GM20431 (cell line): ENCODE measurements around the gene DNM3.

Source experiments
- in situ Hi-C: fragments of 300-500 bp; cut with MseI, MboI; formaldehyde crosslinking; loops from one replicate; pipeline ENCODE4 v1.15.0; 2020; ENCODE audit warnings: low sequenced_read_pairs; ENCODE audit not compliant: unreplicated experiment

Gene DNM3

DNA sequence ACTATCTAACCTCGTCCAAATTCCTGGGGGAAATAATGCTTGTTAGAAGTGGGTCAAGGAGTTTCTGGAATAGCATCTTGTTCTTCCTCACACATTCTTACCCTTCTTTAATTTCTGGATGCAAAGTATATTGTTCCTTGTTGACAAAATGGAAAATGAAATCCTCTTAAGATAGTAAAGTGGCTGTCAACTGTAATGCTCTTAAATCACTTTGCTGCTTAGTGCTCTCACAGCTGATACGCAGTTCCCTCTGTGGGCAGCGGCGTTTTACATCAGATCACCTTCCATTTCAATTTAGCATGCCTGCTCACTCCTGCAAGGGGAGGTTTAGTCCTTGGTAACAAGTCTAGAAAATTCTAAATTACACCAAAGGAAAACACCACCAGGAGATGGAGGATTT lies 113.1 kb downstream of the DNM3 start:
- in situ Hi-C loops: no loop called here

GRCh38 chr1:171961861-171962260 lies 120.6 kb downstream of the DNM3 start:
- in situ Hi-C loops: no loop called here

GRCh38 chr1:171963762-171964161 lies 122.5 kb downstream of the DNM3 start:
- in situ Hi-C loops: no loop called here

DNA sequence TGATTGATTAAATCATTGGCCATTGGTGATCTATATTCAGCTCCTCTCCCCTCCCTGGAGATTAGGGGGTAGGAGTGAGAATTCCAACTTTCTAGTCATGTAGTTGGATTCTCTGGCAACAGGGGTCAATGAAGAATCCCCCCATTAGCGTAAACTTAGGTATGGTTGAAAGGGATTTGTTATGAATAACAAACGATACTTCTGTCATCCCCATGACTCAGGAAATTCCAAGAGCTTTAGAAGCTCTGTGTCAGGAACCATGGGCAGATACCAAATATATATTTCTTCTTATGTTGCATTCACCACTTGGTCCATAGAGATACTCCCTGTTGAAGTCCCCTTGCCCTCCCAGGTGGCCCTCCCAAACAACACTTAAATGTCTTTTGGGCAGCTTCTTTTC lies 124.5 kb downstream of the DNM3 start:
- in situ Hi-C loops: no loop called here

- in situ Hi-C loops: no loop called here
Measured at GRCh38 chr1:171966426-171967220, 125.3 kb downstream of the DNM3 start.

- in situ Hi-C loops: no loop called here
Measured at GRCh38 chr1:171969226-171969625, 127.9 kb downstream of the DNM3 start.

DNA sequence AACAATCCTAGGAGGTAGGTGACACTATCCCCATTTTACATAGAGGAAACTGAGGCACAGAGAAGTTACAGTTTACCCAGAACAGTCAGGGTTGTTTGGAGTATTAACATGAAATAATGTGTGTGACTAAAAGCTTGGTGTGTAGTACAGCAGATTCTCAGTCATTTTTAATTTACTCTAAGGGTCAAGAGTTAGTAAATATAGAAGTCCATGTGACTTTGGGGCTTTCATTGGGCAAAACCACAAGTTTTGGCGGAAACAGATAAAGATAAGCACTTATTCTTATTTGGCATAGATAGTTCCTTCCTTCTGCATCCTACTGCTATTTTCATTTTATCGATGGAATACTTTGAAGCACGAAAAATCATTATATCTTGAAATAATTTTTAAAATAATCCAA lies 128.5 kb downstream of the DNM3 start:
- in situ Hi-C loops: no loop called here

- in situ Hi-C loops: no loop called here
Measured at GRCh38 chr1:171972846-171973245, 131.5 kb downstream of the DNM3 start.

DNA sequence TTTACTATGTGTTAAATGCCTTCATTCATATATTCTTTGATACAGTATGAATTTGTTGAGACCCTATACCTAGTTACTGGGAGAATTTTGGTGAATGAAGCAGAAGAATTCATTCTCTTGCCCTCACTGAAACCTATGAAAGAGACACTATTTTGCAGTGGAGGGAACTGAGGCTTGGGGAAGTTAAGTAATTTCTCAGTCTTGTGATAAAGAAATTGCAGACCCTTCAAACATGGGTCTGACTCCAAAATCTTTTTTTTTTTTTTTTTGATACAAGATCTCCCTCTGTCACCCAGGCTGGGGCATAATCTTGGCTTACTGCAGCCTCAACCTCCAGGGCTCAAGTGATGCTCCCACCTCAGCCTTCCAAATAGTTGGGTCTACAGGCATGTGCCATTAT lies 132.1 kb downstream of the DNM3 start:
- in situ Hi-C loops: no loop called here

- in situ Hi-C loops: loop anchor here (25.0 kb wide), 2 partner anchors 169 to 344 kb away; no protein-coding TSS in a partner anchor
Measured at GRCh38 chr1:171981303-171981702, 140.0 kb downstream of the DNM3 start.

GRCh38 chr1:171983584-171983983 lies 142.3 kb downstream of the DNM3 start:
- in situ Hi-C loops: loop anchor here (25.0 kb wide), 2 partner anchors 171 to 346 kb away; no protein-coding TSS in a partner anchor

DNA sequence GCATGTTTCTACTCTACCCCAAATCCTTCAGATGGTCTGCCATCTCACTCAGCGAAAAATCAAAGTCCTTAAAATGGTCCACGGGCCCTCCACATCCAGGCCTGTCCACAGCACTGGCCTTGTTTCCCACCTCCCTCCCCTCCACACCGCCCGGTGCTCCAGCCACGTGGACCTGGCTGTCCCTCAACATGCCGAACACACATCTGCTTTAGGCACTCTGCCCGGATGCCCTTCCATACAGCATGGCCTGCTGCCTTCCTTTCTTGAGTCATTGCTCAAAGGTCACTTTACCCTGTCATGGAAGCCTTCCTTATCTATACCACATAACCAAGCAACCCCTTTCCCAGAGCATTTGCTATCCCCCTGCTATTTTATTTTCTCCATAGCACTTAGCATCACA lies 143.0 kb downstream of the DNM3 start:
- in situ Hi-C loops: loop anchor here (25.0 kb wide), 2 partner anchors 172 to 347 kb away; no protein-coding TSS in a partner anchor

- in situ Hi-C loops: loop anchor here (25.0 kb wide), 2 partner anchors 173 to 348 kb away; no protein-coding TSS in a partner anchor
Measured at GRCh38 chr1:171984850-171985485, 143.7 kb downstream of the DNM3 start.

- in situ Hi-C loops: loop anchor here (25.0 kb wide), 2 partner anchors 173 to 348 kb away; no protein-coding TSS in a partner anchor
Measured at GRCh38 chr1:171985639-171986038, 144.3 kb downstream of the DNM3 start.

DNA sequence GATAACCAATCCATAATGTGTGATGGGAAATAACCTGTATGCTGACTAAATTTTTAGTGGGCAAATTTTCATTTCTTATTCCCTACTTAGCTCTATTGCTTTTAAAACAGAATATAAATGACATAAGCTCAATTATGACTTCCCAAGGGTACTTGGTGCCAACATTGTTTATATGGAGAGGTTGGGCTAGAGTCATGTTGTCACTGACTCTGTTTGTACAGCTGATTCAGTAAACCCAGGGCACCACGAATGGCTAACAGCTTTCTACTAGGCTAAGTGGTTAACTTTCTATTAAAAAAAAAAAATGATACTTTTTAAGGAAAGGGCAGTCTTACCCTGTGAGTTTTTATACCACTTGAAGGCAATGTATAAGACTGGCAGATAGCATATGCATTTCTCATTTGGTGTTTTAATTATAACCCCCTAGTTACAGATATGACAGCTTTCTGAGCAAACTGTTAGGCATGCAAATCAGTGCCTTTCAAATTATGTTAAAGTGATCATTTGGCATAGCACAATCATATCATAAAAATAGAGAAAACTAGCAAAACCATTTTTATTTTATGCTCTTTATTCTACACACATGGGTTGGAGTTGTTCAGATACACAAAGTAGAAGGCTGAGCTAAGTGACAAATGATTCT lies 147.1 kb downstream of the DNM3 start:
- in situ Hi-C loops: loop anchor here (25.0 kb wide), 2 partner anchors 176 to 351 kb away; no protein-coding TSS in a partner anchor

DNA sequence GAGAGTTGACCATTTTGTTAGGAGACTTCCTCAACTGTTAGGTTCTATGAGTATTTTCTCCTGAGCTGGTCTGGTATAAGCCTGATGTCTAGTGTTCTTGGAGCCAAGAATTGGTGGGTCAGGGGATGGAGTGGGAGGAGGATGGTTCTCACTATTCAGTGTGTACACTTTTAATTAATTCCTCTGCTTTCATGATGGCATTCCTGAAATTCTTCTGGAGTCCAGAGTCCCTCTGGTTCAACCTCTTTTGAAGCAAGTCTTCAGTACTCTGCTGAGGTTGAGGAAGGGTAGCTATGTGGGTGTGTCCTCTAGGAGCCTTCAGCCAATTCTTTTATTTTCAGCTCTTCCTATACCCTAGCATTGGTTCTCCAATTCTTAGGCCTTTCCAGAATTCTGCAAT lies 149.1 kb downstream of the DNM3 start:
- in situ Hi-C loops: loop anchor here (25.0 kb wide), 2 partner anchors 178 to 353 kb away; no protein-coding TSS in a partner anchor

DNA sequence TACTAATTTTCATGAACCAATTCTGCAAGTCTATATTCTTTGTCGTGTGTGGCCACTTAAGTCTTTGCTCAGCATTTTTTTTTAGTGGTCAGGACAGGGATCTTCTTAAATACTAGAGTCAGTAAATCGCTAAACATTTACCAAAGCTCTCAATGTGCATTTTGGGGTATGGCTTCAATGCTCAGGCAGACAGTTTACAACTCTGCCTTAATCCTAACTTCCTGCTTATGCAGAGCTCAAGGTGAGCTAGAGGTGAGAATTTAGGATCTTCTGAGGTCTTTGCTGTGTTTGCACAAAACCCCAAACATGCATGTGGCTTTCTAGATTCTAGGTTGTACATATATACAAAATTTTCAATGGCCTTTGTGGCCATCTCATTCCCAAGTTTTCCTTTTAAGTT lies 153.0 kb downstream of the DNM3 start:
- in situ Hi-C loops: loop anchor here (25.0 kb wide), 2 partner anchors 182 to 357 kb away; no protein-coding TSS in a partner anchor

GRCh38 chr1:171995573-171995972 lies 154.3 kb downstream of the DNM3 start:
- in situ Hi-C loops: loop anchor here (25.0 kb wide), 2 partner anchors 183 to 358 kb away; no protein-coding TSS in a partner anchor

- in situ Hi-C loops: loop anchor here (25.0 kb wide), 2 partner anchors 186 to 361 kb away; no protein-coding TSS in a partner anchor
Measured at GRCh38 chr1:171997936-171998335, 156.6 kb downstream of the DNM3 start.

- in situ Hi-C loops: loop anchor here (25.0 kb wide), 2 partner anchors 186 to 361 kb away; no protein-coding TSS in a partner anchor
Measured at GRCh38 chr1:171998711-171999110, 157.4 kb downstream of the DNM3 start.
